Lower leg skin (tissue), 4 donors: Measurements from ENCODE around the gene ITPRIPL1. TPM values are rescaled to one million over a fixed set of nuclear protein-coding genes. Genes with fewer than 3 reads are reported as not detected.

ENCODE experiments used
- DNase-seq, 2 donors: peaks; one replicate each; pipeline ENCODE4 v3.0.0-alpha.2; 2019; ENCODE audit warnings: low spot score in 2 of 2
- H3K4me3 ChIP-seq: fragments of 200-600 bp; sonication (generic); 2 replicates; pipeline ENCODE4 v1.5.1; 2017; ENCODE audit warnings: mild to moderate bottlenecking, low read depth; ENCODE audit not compliant: poor library complexity, severe bottlenecking
- POLR2A ChIP-seq, 2 donors: fragments of 450-650 bp; IDR thresholded peaks; one replicate each; pipeline ENCODE4 v1.6.1; 2016 to 2017; ENCODE audit warnings: antibody characterized with exemption in 2 of 2, mild to moderate bottlenecking in 1 of 2, moderate library complexity in 1 of 2
- WGBS, 2 donors: methylation state at CpG; one replicate each; pipeline ENCODE4 v1.1.5; 2018; 5-methylcytosine and 5-hydroxymethylcytosine counted together
- intact Hi-C: fragments of 100-400 bp; cut with DNase I; formaldehyde crosslinking; loops from one replicate; pipeline ENCODE4 v1.15.0; 2023; ENCODE audit warnings: low total_unique reads
- total RNA-seq, 4 donors: library from RNA; depleted of rRNA; stranded (reverse); fragments of >200 nt; gene quantifications; one replicate each; pipeline ENCODE4 v1.1.0, GENCODE V29; 2016
- TF ChIP-seq, protein P1 (sequence below), 3 donors: fragments of 450-650 bp; IDR thresholded peaks; one replicate each; pipeline ENCODE4 v1.5.1; 2016; ENCODE audit warnings: antibody characterized with exemption in 3 of 3, mild to moderate bottlenecking in 3 of 3, moderate library complexity in 2 of 3

The ITPRIPL1 gene
- total RNA-seq, 4 donors from 2014 or later: 0.51 to 3.1 (median 1.9) TPM

DNA sequence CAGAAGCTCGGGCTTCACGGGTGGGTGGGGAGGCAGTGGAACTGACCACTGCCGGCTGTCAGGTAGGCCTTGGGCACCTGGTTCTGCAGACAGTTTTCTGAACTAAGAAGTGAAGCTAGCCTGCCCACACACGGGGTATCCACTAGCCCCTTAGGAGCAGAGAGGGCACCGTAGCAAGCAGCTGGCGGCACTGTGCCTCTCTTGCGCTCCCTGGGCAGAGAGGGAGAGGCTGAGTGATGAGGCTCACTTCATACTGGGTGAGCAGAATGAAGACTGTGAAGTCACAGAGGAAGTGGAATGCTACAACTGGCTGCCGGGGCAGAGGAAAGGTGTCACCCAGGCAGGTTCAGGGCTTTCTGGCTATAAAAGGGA is 753 bp downstream of the ITPRIPL1 start:
- TF ChIP-seq POLR2A (IDR thresholded peaks at IDR 0.05): no peak
- TF ChIP-seq, protein P1, sequence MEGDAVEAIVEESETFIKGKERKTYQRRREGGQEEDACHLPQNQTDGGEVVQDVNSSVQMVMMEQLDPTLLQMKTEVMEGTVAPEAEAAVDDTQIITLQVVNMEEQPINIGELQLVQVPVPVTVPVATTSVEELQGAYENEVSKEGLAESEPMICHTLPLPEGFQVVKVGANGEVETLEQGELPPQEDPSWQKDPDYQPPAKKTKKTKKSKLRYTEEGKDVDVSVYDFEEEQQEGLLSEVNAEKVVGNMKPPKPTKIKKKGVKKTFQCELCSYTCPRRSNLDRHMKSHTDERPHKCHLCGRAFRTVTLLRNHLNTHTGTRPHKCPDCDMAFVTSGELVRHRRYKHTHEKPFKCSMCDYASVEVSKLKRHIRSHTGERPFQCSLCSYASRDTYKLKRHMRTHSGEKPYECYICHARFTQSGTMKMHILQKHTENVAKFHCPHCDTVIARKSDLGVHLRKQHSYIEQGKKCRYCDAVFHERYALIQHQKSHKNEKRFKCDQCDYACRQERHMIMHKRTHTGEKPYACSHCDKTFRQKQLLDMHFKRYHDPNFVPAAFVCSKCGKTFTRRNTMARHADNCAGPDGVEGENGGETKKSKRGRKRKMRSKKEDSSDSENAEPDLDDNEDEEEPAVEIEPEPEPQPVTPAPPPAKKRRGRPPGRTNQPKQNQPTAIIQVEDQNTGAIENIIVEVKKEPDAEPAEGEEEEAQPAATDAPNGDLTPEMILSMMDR (IDR thresholded peaks at IDR 0.05): no peak
- intact Hi-C loops: no loop called here

DNA sequence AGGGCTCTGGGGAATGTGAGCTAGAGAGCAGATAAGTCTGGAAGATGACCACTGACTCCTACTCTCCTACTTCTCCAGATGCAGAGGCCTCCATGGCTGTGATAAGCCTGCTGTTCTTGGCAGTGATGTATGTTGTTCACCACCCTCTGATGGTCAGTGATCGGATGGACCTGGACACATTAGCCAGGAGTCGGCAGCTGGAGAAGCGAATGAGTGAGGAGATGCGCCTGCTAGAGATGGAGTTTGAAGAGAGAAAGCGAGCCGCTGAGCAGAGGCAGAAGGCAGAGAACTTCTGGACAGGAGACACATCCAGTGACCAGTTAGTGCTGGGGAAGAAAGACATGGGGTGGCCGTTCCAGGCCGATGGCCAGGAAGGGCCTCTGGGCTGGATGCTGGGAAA is 1.4 kb downstream of the ITPRIPL1 start:
- TF ChIP-seq, protein P1 (IDR thresholded peaks at IDR 0.05): no peak
- TF ChIP-seq POLR2A (IDR thresholded peaks at IDR 0.05): no peak
- DNase-seq: peak in 1 of 2 donors; percentile 78
- WGBS, 2 donors: 95 to 96% methylated on average over 8 of the region's 8 CpGs
- intact Hi-C loops: no loop called here
- no peak overlapping the region for H3K4me3 ChIP-seq

More for the DNA sequence above, 753 bp downstream of the ITPRIPL1 start:
- no peak overlapping the region for H3K4me3 ChIP-seq
- 22 to 27% methylated on average over 8 of the region's 8 CpGs for WGBS, 2 donors
- DNase-seq: peak in 1 of 2 donors; percentile 72

DNA sequence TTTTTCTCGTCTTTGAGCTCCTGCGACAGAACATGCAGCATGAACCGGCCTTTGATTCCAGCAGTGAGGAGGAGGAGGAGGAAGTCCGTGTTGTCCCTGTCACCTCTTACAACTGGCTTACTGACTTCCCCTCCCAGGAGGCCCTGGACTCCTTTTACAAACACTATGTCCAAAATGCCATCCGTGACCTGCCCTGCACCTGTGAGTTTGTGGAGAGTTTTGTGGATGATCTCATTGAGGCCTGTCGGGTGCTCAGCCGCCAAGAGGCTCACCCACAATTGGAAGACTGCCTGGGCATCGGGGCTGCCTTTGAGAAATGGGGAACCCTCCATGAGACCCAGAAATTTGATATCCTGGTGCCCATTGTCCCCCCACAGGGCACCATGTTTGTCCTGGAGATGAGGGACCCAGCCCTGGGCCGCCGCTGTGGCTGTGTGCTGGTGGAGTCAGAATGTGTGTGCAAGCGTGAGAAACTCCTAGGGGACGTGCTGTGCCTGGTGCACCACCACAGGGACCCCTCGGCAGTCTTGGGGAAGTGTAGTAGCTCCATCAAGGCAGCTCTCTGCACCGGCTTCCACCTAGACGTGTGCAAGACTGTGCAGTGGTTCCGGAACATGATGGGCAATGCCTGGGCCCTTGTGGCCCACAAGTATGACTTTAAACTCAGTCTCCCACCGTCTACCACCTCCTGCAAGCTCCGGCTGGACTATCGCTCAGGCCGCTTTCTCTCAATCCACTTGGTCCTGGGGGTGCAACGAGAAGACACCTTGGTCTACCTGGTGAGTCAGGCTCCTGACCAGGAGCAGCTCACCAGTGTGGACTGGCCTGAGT is 2.1 kb downstream of the ITPRIPL1 start:
- 94 to 96% methylated on average over 20 to 21 of the region's 21 CpGs for WGBS, 2 donors
- intact Hi-C loops: no loop called here
- H3K4me3 ChIP-seq: no peak overlapping the region
- TF ChIP-seq POLR2A (IDR thresholded peaks at IDR 0.05): no peak
- TF ChIP-seq, protein P1 (IDR thresholded peaks at IDR 0.05): no peak
- peak in 1 of 2 donors; percentile 70 for DNase-seq

DNA sequence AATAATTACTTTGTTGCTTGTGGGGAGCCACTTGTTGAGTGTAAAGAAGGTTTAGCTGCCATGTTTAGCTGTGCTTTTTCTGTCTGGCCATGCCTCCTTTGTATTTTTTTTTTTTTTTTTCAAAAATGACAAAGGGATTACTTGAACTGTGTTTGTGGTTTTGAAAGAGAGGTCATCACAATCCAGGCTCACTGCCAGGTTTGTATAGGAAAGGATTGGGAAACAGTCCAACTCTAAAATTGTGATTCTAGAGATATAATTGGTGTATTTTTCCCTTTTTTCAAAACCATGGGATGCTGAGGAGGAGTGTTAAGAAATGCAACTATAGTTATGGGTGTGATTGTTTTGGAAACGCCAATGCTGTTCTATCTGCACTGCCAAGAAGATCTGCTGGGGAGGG is 4.3 kb downstream of the ITPRIPL1 start:
- intact Hi-C loops: no loop called here
- TF ChIP-seq, protein P1 (IDR thresholded peaks at IDR 0.05): no peak
- TF ChIP-seq POLR2A (IDR thresholded peaks at IDR 0.05): no peak
- H3K4me3 ChIP-seq: no peak overlapping the region
- WGBS, 2 donors: 56 to 58% methylated on average over 1 of the region's 1 CpG
- no peak for DNase-seq

DNA sequence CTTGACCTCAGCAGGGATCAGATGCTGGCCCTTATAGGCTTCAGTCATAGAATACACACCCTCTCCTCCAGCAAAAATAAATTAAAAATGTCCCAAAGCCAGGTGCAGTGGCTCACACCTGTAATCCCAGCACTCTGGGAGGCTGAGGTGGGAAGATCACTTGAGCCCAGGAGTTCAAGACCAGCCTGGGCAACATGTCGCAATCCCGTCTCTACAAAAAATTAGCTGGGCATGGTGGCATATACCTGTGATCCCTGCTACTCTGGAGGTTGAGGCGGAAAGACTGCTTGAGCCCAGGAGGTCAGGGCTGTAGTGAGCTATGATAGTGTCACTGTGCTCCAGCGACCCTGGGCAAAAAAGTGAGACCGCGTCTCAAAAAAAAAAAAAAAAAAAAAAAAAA is 4.8 kb downstream of the ITPRIPL1 start:
- DNase-seq: no peak
- TF ChIP-seq, protein P1 (IDR thresholded peaks at IDR 0.05): no peak
- no peak for TF ChIP-seq POLR2A (IDR thresholded peaks at IDR 0.05)
- no peak overlapping the region for H3K4me3 ChIP-seq
- intact Hi-C loops: no loop called here
- 80 to 95% methylated on average over 6 of the region's 6 CpGs for WGBS, 2 donors
